SU-DHL-6 (cell line): ENCODE data around the gene SPATA20.

Experiments
- H2AFZ ChIP-seq: fragments of 200-600 bp; sonication (generic); 2 replicates; pipeline ENCODE4 v1.6.1; 2014; ENCODE audit warnings: low read depth, mild to moderate bottlenecking, moderate library complexity, mixed read lengths, antibody characterized with exemption, low read length; ENCODE audit not compliant: severe bottlenecking
- H3F3A ChIP-seq: fragments of 200-600 bp; shearing (Covaris generic); 2 replicates; pipeline ENCODE4 v1.6.0; 2016; ENCODE audit warnings: antibody characterized with exemption, mild to moderate bottlenecking; ENCODE audit not compliant: insufficient read depth
- H3K27ac ChIP-seq: fragments of 200-600 bp; sonication (generic); 2 replicates; pipeline ENCODE4 v1.5.1; 2016; ENCODE audit warnings: low read depth, mild to moderate bottlenecking, low read length, moderate library complexity, mixed read lengths
- H3K27me3 ChIP-seq: fragments of 200-600 bp; sonication (generic), shearing (Covaris generic); 2 replicates; pipeline ENCODE4 v1.6.0; 2014; ENCODE audit warnings: mild to moderate bottlenecking, low read length
- H3K36me3 ChIP-seq: fragments of 200-600 bp; sonication (generic); 2 replicates; pipeline ENCODE4 v1.6.1; 2014; ENCODE audit warnings: mild to moderate bottlenecking, low read length, mixed read lengths
- H3K4me2 ChIP-seq: fragments of 300-600, 200-600 bp; shearing (Covaris generic), sonication (generic); 2 replicates; pipeline ENCODE4 v1.6.0; 2014; ENCODE audit warnings: low read length, low read depth, mild to moderate bottlenecking; ENCODE audit not compliant: poor library complexity, severe bottlenecking
- H3K4me3 ChIP-seq: fragments of 200-600 bp; sonication (generic); 2 replicates; pipeline ENCODE4 v1.5.1; 2014; ENCODE audit warnings: antibody characterized with exemption, low read length, mild to moderate bottlenecking, mixed read lengths; ENCODE audit not compliant: insufficient read depth, poor library complexity, severe bottlenecking
- H3K79me2 ChIP-seq: fragments of 200-600 bp; sonication (generic); 2 replicates; pipeline ENCODE4 v1.6.1; 2014; ENCODE audit warnings: mild to moderate bottlenecking, low read length, moderate library complexity; ENCODE audit not compliant: insufficient read depth
- H3K9ac ChIP-seq: fragments of 200-600 bp; sonication (generic); 2 replicates; pipeline ENCODE4 v1.7.0; 2014; ENCODE audit warnings: mild to moderate bottlenecking, low read length
- H3K9me2 ChIP-seq: fragments of 200-600 bp; sonication (generic); replicated peaks from 2 replicates; pipeline ENCODE4 v1.6.1; 2014; ENCODE audit warnings: low read length; ENCODE audit not compliant: insufficient read depth
- H3K9me3 ChIP-seq: fragments of 200-600 bp; sonication (generic); 2 replicates; pipeline ENCODE4 v1.6.1; 2014; ENCODE audit warnings: low read length, mixed read lengths; ENCODE audit not compliant: insufficient read depth
- H4K20me1 ChIP-seq: fragments of 200-600 bp; sonication (generic); 2 replicates; pipeline ENCODE4 v1.6.1; 2014; ENCODE audit warnings: low read depth, mild to moderate bottlenecking, antibody characterized with exemption, low read length, moderate library complexity, mixed read lengths
- EZH2phosphoT487 ChIP-seq: fragments of 200-600 bp; sonication (generic), shearing (Covaris generic); conservative IDR thresholded peaks from 2 replicates; pipeline ENCODE4 v1.6.1; 2018; ENCODE audit warnings: mild to moderate bottlenecking, antibody characterized with exemption, low read length, moderate library complexity, mixed read lengths
- TF ChIP-seq, protein P1 (sequence below): fragments of 200-600 bp; sonication (generic); IDR thresholded peaks from one replicate; pipeline ENCODE4 v1.5.1; 2017; ENCODE audit warnings: antibody characterized with exemption, mild to moderate bottlenecking, low read length, moderate library complexity; ENCODE audit not compliant: insufficient read depth, poor library complexity, severe bottlenecking

SPATA20 gene

GRCh38 chr17:50546701-50547034 lies 306 bp upstream of the SPATA20 start:
- Histone ChIP-seq H3K4me2 (peak overlapping the region; percentile 37), H4K20me1 (no peaks in the 10 kb centered on the region), H3K79me2 (no peaks in the 10 kb centered on the region), H3K9me3 (no peaks in the 10 kb centered on the region), H3F3A (no peaks in the 10 kb centered on the region), H3K9me2 (no peaks in the 10 kb centered on the region), H3K36me3 (no peaks in the 10 kb centered on the region), H3K27me3 (no peaks in the 10 kb centered on the region), H2AFZ (no peak overlapping the region), H3K9ac (no peak overlapping the region), H3K27ac (no peak overlapping the region), H3K4me3 (no peak overlapping the region)
- TF ChIP-seq, protein P1, sequence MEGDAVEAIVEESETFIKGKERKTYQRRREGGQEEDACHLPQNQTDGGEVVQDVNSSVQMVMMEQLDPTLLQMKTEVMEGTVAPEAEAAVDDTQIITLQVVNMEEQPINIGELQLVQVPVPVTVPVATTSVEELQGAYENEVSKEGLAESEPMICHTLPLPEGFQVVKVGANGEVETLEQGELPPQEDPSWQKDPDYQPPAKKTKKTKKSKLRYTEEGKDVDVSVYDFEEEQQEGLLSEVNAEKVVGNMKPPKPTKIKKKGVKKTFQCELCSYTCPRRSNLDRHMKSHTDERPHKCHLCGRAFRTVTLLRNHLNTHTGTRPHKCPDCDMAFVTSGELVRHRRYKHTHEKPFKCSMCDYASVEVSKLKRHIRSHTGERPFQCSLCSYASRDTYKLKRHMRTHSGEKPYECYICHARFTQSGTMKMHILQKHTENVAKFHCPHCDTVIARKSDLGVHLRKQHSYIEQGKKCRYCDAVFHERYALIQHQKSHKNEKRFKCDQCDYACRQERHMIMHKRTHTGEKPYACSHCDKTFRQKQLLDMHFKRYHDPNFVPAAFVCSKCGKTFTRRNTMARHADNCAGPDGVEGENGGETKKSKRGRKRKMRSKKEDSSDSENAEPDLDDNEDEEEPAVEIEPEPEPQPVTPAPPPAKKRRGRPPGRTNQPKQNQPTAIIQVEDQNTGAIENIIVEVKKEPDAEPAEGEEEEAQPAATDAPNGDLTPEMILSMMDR: no peak
- TF ChIP-seq EZH2phosphoT487: no peak

DNA sequence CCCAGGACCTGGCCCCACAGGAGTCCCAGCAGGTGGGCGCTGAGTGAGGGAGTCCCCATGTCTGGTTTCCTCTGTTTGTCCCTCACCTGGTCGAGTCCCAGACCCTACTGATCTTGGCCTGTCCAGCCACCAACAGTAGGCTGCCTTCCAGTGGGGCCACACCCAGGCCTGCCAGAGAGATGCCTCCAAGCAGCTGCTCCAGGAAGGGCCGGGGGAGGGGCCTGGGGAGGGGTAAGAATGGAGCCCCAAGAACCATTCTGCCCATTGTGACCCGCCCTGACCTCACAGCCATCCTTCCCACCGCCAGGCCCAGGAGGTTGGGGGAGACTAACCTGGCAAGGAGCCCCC lies 736 bp downstream of the SPATA20 start:
- Histone ChIP-seq H2AFZ (peak overlapping the region; percentile 68), H3K27ac (no peak overlapping the region)

DNA sequence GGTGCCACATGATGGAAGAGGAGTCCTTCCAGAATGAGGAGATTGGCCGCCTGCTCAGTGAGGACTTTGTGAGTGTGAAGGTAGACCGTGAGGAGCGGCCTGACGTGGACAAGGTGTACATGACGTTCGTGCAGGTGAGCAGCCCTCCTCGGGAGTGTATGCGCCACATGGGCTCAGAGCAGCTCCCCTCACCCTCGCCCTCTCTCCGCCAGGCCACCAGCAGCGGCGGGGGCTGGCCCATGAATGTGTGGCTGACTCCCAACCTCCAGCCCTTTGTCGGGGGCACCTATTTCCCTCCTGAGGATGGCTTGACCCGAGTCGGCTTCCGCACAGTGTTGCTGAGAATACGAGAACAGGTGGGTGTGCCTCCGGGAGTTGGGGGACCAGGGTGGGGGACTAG lies 1.9 kb downstream of the SPATA20 start:
- H3K27ac ChIP-seq: no peak overlapping the region
- no peaks in the 10 kb centered on the region for H3K9me3 ChIP-seq
- H3K27me3 ChIP-seq: no peaks in the 10 kb centered on the region
- H3K4me3 ChIP-seq: no peak overlapping the region
- TF ChIP-seq, protein P1: no peak
- no peak for TF ChIP-seq EZH2phosphoT487
- no peaks in the 10 kb centered on the region for H3K36me3 ChIP-seq
- no peaks in the 10 kb centered on the region for H3K79me2 ChIP-seq
- no peaks in the 10 kb centered on the region for H4K20me1 ChIP-seq
- no peak overlapping the region for H3K9ac ChIP-seq
- H3F3A ChIP-seq: no peaks in the 10 kb centered on the region
- no peak overlapping the region for H2AFZ ChIP-seq
- H3K4me2 ChIP-seq: no peak overlapping the region
- no peaks in the 10 kb centered on the region for H3K9me2 ChIP-seq

More for the DNA sequence above, 736 bp downstream of the SPATA20 start:
- Histone ChIP-seq H3K9me3 (no peaks in the 10 kb centered on the region), H3K27me3 (no peaks in the 10 kb centered on the region), H3K9me2 (no peaks in the 10 kb centered on the region), H3K36me3 (no peaks in the 10 kb centered on the region), H3F3A (no peaks in the 10 kb centered on the region), H3K4me3 (no peak overlapping the region), H3K79me2 (no peaks in the 10 kb centered on the region), H3K4me2 (peak overlapping the region; percentile 37), H4K20me1 (no peaks in the 10 kb centered on the region), H3K9ac (peak overlapping the region; percentile 48; the same call in 1 of the 2 replicates)
- TF ChIP-seq EZH2phosphoT487: no peak
- TF ChIP-seq, protein P1: no peak
